ENCODE measurements around the gene SLC26A1.

Gene SLC26A1

DNA sequence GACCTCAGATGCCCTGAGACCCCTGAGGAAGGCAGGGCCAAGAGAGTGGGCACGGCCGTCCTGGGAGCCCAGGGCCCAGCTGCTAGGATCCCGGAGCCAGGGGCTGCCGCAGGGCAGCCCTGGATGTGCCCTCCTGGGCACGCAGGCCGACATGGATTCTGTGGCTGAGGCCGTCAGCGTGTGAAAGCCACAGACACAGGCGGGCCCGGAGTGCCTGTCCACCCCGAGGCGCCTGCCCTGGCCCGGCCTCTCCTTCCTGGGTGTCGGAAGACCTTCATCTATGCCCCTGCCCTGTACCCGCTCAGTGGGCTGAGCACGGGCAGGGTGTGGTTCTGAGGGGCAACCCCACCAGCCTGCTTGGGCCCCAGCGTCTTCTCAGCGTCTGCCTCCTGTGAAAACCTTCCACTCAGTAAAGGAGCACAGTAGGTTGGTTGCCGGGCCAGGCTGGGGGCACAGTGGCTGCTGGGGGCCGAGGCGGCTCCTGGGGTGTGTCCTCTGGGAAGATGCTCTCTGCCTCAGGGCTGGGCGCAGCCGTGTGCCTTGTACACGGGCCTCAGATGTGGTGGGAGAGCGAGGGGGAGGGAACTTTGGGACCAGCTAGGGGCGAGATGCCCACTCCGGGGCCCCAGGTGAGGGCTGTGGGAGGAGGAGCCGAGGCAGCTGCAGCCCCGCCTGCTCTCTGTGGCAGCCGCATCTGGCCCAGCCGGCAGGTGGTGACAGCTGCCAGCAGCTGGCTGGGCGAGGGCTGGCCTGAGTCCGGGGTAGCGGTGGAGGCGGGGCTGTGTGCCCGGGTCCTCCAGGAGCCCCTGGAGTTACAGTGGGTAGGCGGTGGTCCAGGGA lies 39.0 kb upstream of the SLC26A1 start:
- Histone ChIP-seq H3K79me2 (ENCODE audit: low read length) (no peaks in the 10 kb centered on the region), H4K20me1 (ENCODE audit: insufficient read depth, low read length) (no peaks in the 10 kb centered on the region), H3K36me3 (replicated peaks; ENCODE audit: insufficient read depth, low read length) (no peaks in the 10 kb centered on the region), H3K4me1 (ENCODE audit: low read length) (no peaks in the 10 kb centered on the region), H3K27ac (ENCODE audit: low read length) (no peak overlapping the region), H3K4me2 (ENCODE audit: low read depth, low read length) (no peak overlapping the region), H2AFZ (ENCODE audit: low read length) (no peak overlapping the region), H3K9ac (ENCODE audit: low read length) (no peak overlapping the region), H3F3A (ENCODE audit: insufficient read depth, low read length) (no peaks in the 10 kb centered on the region), H3K4me3 (ENCODE audit: low read length) (no peak overlapping the region), H3K9me3 (replicated peaks; ENCODE audit: insufficient read depth, low read length) (no peaks in the 10 kb centered on the region), H3K27me3 (replicated peaks; ENCODE audit: insufficient read depth, low read length) (no peaks in the 10 kb centered on the region), H3K9me2 (replicated peaks; ENCODE audit: insufficient read depth, low read length) (no peaks in the 10 kb centered on the region)
- DNase-seq, result no peak
- TF ChIP-seq EZH2phosphoT487 (IDR thresholded peaks at IDR 0.05; ENCODE audit: low read length) (no peak), EZH2 (optimal IDR thresholded peaks at IDR 0.05; ENCODE audit: low read depth, low read length) (no peak)
- TF ChIP-seq, protein P1, sequence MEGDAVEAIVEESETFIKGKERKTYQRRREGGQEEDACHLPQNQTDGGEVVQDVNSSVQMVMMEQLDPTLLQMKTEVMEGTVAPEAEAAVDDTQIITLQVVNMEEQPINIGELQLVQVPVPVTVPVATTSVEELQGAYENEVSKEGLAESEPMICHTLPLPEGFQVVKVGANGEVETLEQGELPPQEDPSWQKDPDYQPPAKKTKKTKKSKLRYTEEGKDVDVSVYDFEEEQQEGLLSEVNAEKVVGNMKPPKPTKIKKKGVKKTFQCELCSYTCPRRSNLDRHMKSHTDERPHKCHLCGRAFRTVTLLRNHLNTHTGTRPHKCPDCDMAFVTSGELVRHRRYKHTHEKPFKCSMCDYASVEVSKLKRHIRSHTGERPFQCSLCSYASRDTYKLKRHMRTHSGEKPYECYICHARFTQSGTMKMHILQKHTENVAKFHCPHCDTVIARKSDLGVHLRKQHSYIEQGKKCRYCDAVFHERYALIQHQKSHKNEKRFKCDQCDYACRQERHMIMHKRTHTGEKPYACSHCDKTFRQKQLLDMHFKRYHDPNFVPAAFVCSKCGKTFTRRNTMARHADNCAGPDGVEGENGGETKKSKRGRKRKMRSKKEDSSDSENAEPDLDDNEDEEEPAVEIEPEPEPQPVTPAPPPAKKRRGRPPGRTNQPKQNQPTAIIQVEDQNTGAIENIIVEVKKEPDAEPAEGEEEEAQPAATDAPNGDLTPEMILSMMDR (IDR thresholded peaks at IDR 0.05; ENCODE audit: low read length), result no peak

DNA sequence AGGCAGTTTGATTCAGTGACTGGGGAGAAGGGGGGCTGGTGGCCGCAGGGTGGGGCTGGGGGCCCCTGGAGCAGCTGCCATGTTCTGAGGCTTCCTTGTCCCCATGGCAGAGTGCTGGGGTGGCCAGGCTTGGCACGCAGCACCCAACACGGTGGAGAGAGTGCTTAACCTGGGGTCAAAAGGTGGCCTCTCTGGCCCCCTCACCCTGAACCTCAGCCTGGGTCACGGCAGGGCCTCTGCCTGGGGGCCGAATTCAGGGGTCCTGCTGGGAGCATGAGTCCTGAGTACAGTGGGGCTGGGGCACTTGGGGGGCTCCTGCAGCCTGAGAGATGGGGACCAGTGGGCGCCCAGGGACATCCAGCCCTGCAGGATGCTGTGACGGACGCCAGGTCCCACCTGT lies 38.1 kb upstream of the SLC26A1 start:
- Histone ChIP-seq H3K9ac (ENCODE audit: low read length) (no peak overlapping the region), H2AFZ (ENCODE audit: low read length) (no peak overlapping the region), H4K20me1 (ENCODE audit: insufficient read depth, low read length) (no peaks in the 10 kb centered on the region), H3F3A (ENCODE audit: insufficient read depth, low read length) (no peaks in the 10 kb centered on the region), H3K4me3 (ENCODE audit: low read length) (no peak overlapping the region), H3K9me2 (replicated peaks; ENCODE audit: insufficient read depth, low read length) (no peaks in the 10 kb centered on the region), H3K4me2 (ENCODE audit: low read depth, low read length) (no peak overlapping the region), H3K27me3 (replicated peaks; ENCODE audit: insufficient read depth, low read length) (no peaks in the 10 kb centered on the region), H3K4me1 (ENCODE audit: low read length) (no peaks in the 10 kb centered on the region), H3K27ac (ENCODE audit: low read length) (no peak overlapping the region), H3K9me3 (replicated peaks; ENCODE audit: insufficient read depth, low read length) (no peaks in the 10 kb centered on the region), H3K79me2 (ENCODE audit: low read length) (no peaks in the 10 kb centered on the region), H3K36me3 (replicated peaks; ENCODE audit: insufficient read depth, low read length) (no peaks in the 10 kb centered on the region)
- DNase-seq, result no peak
- TF ChIP-seq EZH2phosphoT487 (IDR thresholded peaks at IDR 0.05; ENCODE audit: low read length), result no peak
- no peak for TF ChIP-seq EZH2 (optimal IDR thresholded peaks at IDR 0.05; ENCODE audit: low read depth, low read length)

DNA sequence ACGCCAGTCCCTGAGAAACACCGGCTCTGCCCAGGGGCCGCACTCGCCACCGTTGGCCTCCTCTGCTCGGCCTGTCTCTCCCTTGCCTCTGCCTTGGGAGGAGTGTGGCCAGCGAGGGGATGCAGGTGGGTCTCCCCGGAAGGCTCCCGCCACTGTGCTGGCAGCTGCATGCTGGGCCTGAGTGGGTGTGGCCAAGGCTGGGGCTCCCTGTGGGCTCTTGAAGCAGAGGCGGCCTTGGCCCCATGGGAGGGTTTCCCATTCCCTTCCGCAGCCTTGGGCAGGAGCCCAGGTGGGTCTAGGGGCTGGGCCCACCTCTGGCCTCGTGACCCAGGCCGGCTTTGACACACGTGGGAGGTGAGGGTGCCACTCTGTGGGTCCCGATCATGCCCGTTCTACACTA lies 37.4 kb upstream of the SLC26A1 start:
- TF ChIP-seq, protein P1 (IDR thresholded peaks at IDR 0.05; ENCODE audit: low read length), result no peak
- TF ChIP-seq EZH2phosphoT487 (IDR thresholded peaks at IDR 0.05; ENCODE audit: low read length), result no peak
- Histone ChIP-seq H3K4me2 (ENCODE audit: low read depth, low read length) (no peak overlapping the region), H4K20me1 (ENCODE audit: insufficient read depth, low read length) (no peaks in the 10 kb centered on the region), H2AFZ (ENCODE audit: low read length) (no peak overlapping the region), H3K4me3 (ENCODE audit: low read length) (no peak overlapping the region), H3K27me3 (replicated peaks; ENCODE audit: insufficient read depth, low read length) (no peaks in the 10 kb centered on the region), H3K9me2 (replicated peaks; ENCODE audit: insufficient read depth, low read length) (no peaks in the 10 kb centered on the region), H3K79me2 (ENCODE audit: low read length) (no peaks in the 10 kb centered on the region), H3K27ac (ENCODE audit: low read length) (no peak overlapping the region), H3F3A (ENCODE audit: insufficient read depth, low read length) (no peaks in the 10 kb centered on the region), H3K4me1 (ENCODE audit: low read length) (no peaks in the 10 kb centered on the region), H3K36me3 (replicated peaks; ENCODE audit: insufficient read depth, low read length) (no peaks in the 10 kb centered on the region), H3K9ac (ENCODE audit: low read length) (no peak overlapping the region), H3K9me3 (replicated peaks; ENCODE audit: insufficient read depth, low read length) (no peaks in the 10 kb centered on the region)
- DNase-seq, result no peak

DNA sequence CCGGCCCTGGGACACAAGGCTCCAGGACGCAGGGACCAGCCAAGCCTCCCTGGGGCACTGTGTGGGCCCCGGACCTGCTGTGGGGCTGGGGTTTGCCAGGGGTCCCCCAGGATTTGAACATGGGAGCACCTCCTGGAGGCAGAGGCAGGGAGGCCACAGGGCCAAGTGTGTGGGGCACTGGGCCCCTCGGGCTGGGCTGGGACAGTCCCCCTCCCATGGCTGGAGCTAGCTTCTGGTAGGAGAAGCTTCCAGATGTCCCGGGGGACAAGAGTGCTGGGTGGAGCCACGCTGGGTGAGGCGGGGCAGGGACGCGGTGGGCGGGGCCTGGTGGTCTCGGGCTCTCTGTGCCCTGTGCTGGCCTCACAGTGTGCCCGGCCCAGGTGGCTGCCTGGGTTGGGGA lies 36.8 kb upstream of the SLC26A1 start:
- no peak overlapping the region for H3K9ac ChIP-seq (ENCODE audit: low read length)
- H3F3A ChIP-seq (ENCODE audit: insufficient read depth, low read length), result no peaks in the 10 kb centered on the region
- H2AFZ ChIP-seq (ENCODE audit: low read length), result no peak overlapping the region
- no peaks in the 10 kb centered on the region for H3K4me1 ChIP-seq (ENCODE audit: low read length)
- H3K4me3 ChIP-seq (ENCODE audit: low read length), result no peak overlapping the region
- no peak for TF ChIP-seq EZH2 (optimal IDR thresholded peaks at IDR 0.05; ENCODE audit: low read depth, low read length)
- TF ChIP-seq, protein P1 (IDR thresholded peaks at IDR 0.05; ENCODE audit: low read length), result no peak
- no peak for TF ChIP-seq EZH2phosphoT487 (IDR thresholded peaks at IDR 0.05; ENCODE audit: low read length)
- H3K4me2 ChIP-seq (ENCODE audit: low read depth, low read length), result no peak overlapping the region
- no peaks in the 10 kb centered on the region for H3K79me2 ChIP-seq (ENCODE audit: low read length)
- no peaks in the 10 kb centered on the region for H3K9me3 ChIP-seq (replicated peaks; ENCODE audit: insufficient read depth, low read length)
- no peaks in the 10 kb centered on the region for H3K9me2 ChIP-seq (replicated peaks; ENCODE audit: insufficient read depth, low read length)
- no peak overlapping the region for H3K27ac ChIP-seq (ENCODE audit: low read length)
- no peaks in the 10 kb centered on the region for H4K20me1 ChIP-seq (ENCODE audit: insufficient read depth, low read length)
- H3K36me3 ChIP-seq (replicated peaks; ENCODE audit: insufficient read depth, low read length), result no peaks in the 10 kb centered on the region
- H3K27me3 ChIP-seq (replicated peaks; ENCODE audit: insufficient read depth, low read length), result no peaks in the 10 kb centered on the region
- DNase-seq, result no peak

Measured in MM.1S (cell line).